HG02943 (cell line): ENCODE data around the gene ERG28.
"Not testable (repeated sequence)": the region's sequence is repeated elsewhere in the genome, so short reads cannot be mapped to it uniquely, and the experiment has no call there.

Experiments used
- ATAC-seq: cut with Tn5 transposase; IDR thresholded peaks from one replicate; pipeline ENCODE4 v1.9.1; 2021; ENCODE audit warnings: mild to moderate bottlenecking, low read depth, moderate library complexity; ENCODE audit not compliant: unreplicated experiment

ERG28 gene

GRCh38 chr14:75660630-75661498 lies at the start of gene ERG28, which contains the start of gene TTLL5:
ERG28 (minus strand) TSS chr14:75660876; CDS start chr14:75657502, 3,374 bp downstream.
TTLL5 (plus strand) TSS chr14:75661246; CDS start chr14:75663150, 1,904 bp downstream.
- ATAC-seq = peak; percentile 95

GRCh38 chr14:75709207-75709812 lies 48.6 kb upstream of the ERG28 start:
- ATAC-seq = no peak

- no peak for ATAC-seq
These were observed 44.3 kb upstream of the ERG28 start for GRCh38 chr14:75705014-75705413.

GRCh38 chr14:75703467-75703866 lies 42.8 kb upstream of the ERG28 start:
- no peak for ATAC-seq

- ATAC-seq = no peak
These were observed 42.1 kb upstream of the ERG28 start for GRCh38 chr14:75702616-75703261.

- no peak for ATAC-seq
These were observed 41.4 kb upstream of the ERG28 start for GRCh38 chr14:75702122-75702521.

- no peak for ATAC-seq
These were observed 39.6 kb upstream of the ERG28 start for GRCh38 chr14:75700295-75700694.

GRCh38 chr14:75699331-75699730 lies 38.7 kb upstream of the ERG28 start:
- no peak for ATAC-seq

GRCh38 chr14:75697918-75698317 lies 37.2 kb upstream of the ERG28 start:
- ATAC-seq = no peak

GRCh38 chr14:75697386-75697785 lies 36.7 kb upstream of the ERG28 start:
- ATAC-seq = no peak

- not testable (repeated sequence) for ATAC-seq
These were observed 34.3 kb upstream of the ERG28 start for GRCh38 chr14:75695025-75695424.

GRCh38 chr14:75690010-75690409 lies 29.3 kb upstream of the ERG28 start:
- ATAC-seq = no peak

GRCh38 chr14:75689012-75689411 lies 28.3 kb upstream of the ERG28 start:
- ATAC-seq = no peak

GRCh38 chr14:75685910-75686309 lies 25.2 kb upstream of the ERG28 start:
- no peak for ATAC-seq

- ATAC-seq = no peak
These were observed 14.7 kb upstream of the ERG28 start for GRCh38 chr14:75675265-75675960.

GRCh38 chr14:75673345-75674035 lies 12.8 kb upstream of the ERG28 start:
- ATAC-seq = no peak

GRCh38 chr14:75672605-75673192 lies 12.0 kb upstream of the ERG28 start:
- ATAC-seq = no peak

GRCh38 chr14:75667099-75667765 lies 6.6 kb upstream of the ERG28 start:
- no peak for ATAC-seq

- no peak for ATAC-seq
These were observed 2.3 kb upstream of the ERG28 start for GRCh38 chr14:75662966-75663365.
